Renal pelvis (tissue), 4 donors: ENCODE data around the gene SMARCC1. TPM values are rescaled to one million over a fixed set of nuclear protein-coding genes. Genes with fewer than 3 reads are reported as not detected.
A peak's percentile ranks its signal among the peaks of the same experiment; 100 is the strongest.

Experiments used
- DNase-seq: peaks from one replicate; pipeline ENCODE4 v3.0.0-alpha.2; 2013
- polyA plus RNA-seq, 3 donors: library from polyadenylated mRNA; unstranded; fragments of 120-200 nt; gene quantifications; one replicate each; pipeline ENCODE4 v1.2.1, GENCODE V29; 2013; ENCODE audit not compliant: insufficient read length in 3 of 3

SMARCC1 gene
- polyA plus RNA-seq, 3 donors: 123 to 125 (median 124) TPM

DNA sequence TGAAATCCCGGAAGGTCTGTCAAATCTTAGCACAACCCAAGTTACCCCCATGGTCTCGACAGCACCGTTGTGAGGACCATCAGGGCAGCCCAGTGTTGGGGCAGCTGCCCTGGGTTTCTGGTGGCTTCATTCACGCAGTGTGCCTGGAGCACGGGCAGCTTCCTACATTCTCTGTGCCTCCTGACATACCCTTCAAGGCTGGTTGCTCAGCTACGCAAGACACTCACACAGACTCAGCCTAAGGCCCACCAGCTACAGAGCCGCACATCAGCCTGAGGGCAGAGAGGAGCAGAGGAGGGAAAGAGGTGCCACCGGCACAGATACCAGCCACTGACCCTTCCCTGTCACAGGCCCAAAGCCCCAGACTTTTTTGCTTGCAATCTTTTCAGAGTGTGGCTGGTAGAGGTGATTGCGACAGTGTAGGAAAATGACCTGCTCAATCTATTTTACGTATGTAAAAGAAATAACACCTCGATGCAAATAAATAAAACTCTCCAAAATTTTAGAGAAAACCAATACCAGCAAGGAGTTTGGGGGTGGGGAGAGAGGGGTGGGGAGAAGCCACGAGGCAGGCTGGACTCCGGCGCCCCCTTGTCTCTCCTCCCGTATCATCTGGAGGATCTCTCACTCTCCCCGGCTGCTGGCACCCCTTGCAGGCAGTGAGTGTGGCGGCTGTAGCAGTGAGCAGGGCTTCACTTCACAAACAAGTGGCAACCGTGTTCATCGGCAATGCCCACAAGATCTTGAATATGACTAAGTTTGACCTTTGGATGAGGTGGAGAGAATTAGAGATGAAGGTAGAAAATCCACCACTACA, 215.8 kb downstream of the SMARCC1 start:
- DNase-seq: no peak

- DNase-seq: no peak
These were observed 225.3 kb downstream of the SMARCC1 start for GRCh38 chr3:47556351-47556750.

DNA sequence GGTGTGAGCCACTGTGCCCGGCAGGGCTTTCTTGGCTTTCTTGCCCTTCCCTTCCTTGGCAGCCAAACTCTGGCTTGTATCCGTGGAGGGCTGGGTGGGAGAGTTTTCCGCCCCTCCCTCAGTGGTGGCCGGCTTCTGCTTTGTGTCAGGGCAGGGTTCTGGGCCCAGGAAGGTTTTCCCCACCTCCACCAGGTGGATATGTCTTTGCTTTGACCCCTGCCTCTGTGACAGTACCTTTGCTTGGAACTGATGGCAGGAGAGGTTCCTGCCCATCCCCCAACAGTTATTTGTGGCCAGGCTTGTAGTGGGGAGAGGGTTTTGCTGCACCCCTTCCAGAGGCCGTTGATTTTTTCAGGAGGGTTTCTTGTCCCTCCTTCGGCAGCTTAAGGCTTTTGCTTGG, 227.4 kb downstream of the SMARCC1 start:
- no peak for DNase-seq

DNA sequence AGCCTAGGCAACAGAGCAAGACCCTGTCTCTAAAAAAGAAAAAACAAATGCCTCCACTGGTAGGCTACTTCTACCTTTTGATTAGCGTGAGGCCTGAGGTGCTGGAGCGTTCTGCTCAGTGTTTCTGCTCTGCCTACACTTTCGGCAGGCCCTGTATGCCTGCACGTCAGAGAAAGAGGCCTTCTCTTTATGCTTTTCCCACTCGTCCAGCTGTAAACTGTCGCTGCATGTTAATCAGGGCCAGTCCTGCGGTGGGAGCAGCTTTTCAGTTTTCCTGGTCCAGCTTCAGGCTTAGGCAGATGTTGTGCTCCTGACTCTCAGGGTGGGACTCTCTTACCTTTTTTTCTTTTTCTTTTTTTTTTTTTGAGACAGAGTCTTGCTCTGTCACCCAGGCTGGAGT, 228.3 kb downstream of the SMARCC1 start:
- DNase-seq: no peak

GRCh38 chr3:47542471-47543173, 239.1 kb downstream of the SMARCC1 start:
- DNase-seq: peak; percentile 56

- DNase-seq: no peak
These were observed 240.0 kb downstream of the SMARCC1 start for GRCh38 chr3:47541583-47542108.

DNA sequence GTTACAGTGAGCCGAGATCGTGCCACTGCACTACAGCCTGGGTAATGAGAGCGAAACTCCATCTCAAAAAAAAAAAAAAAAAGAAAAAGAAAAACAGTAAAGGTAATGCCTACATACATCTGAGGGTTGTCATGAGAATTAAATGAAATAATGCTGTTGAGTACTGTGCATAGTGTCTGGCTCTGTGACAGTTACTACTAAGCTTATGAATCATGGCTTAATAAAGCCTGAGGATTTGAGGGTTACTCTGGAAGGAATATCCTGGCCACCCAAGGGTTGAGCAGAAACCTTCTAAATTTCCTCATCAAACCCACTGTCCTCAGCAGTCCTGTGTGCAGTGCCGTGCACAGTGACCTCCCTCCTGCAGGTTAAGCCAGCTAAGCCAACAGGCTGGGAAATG, 241.4 kb downstream of the SMARCC1 start:
- no peak for DNase-seq

DNA sequence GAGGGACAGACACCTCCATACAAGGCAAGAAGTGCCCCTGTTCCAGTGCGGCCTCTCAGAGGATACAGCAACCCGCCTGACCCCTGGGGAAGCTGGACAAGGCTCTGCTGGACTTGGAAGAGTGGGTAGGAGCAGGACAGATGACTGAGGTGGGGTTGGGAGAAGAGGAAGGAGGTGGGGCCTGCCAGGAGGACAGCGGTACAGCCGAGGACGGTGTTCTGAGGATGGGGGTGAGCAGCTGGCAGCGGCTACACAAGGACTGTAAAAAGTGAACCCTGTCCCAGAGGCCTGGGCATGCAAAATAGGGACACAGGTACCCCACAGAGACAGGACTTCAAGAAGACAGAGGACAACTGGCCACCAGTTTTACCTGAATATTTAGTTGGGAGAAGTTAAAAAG, 244.7 kb downstream of the SMARCC1 start:
- DNase-seq: no peak

GRCh38 chr3:47536221-47536891, 245.3 kb downstream of the SMARCC1 start:
- no peak for DNase-seq

Other genes with a start within 250 kb of the SMARCC1 start
- 1 to 10 TPM in 1 of 3 donors, under 1 TPM in 2; 0.87 to 1.5 (median 0.95) TPM for gene CSPG5, start 203.0 kb downstream of the SMARCC1 start, polyA plus RNA-seq
- gene DHX30, start 21.2 kb upstream of the SMARCC1 start, polyA plus RNA-seq: 10 to 100 TPM; 70.6 to 83.7 (median 71.1) TPM
- gene MAP4, start 234.5 kb upstream of the SMARCC1 start, polyA plus RNA-seq: 100 to 1,000 TPM; 174 to 176 (median 175) TPM